Ascending aorta (tissue), 2 donors: Measurements from ENCODE around the gene ANKRD27. TPM values are rescaled to one million over a fixed set of nuclear protein-coding genes. Genes with fewer than 3 reads are reported as not detected.

ENCODE experiments used
- DNase-seq, 2 donors: peaks; one replicate each; pipeline ENCODE4 v3.0.0-alpha.2; 2019; ENCODE audit warnings: low spot score in 2 of 2
- H3K27ac ChIP-seq, 2 donors: fragments of 200-600 bp; sonication (generic); one replicate each; pipeline ENCODE4 v1.5.1; 2016 to 2017; ENCODE audit warnings: mild to moderate bottlenecking in 1 of 2
- H3K27me3 ChIP-seq: fragments of 200-600 bp; sonication (generic); one replicate; pipeline ENCODE4 v1.5.1; 2017
- H3K36me3 ChIP-seq, 2 donors: fragments of 200-600 bp; sonication (generic); one replicate each; pipeline ENCODE4 v1.5.1; 2016
- H3K4me1 ChIP-seq, 2 donors: fragments of 200-600 bp; sonication (generic); one replicate each; pipeline ENCODE4 v1.5.1; 2016 to 2017; ENCODE audit warnings: mild to moderate bottlenecking in 1 of 2
- H3K4me3 ChIP-seq, 2 donors: fragments of 200-600 bp; sonication (generic); one replicate each; pipeline ENCODE4 v1.5.1; 2016 to 2017; ENCODE audit warnings: mild to moderate bottlenecking in 1 of 2
- H3K9me3 ChIP-seq, 2 donors: fragments of 200-600 bp; sonication (generic); one replicate each; pipeline ENCODE4 v1.5.1; 2016
- intact Hi-C: fragments of 100-400 bp; cut with DNase I; formaldehyde crosslinking; loops from one replicate; pipeline ENCODE4 v1.15.1; 2023
- total RNA-seq: library from RNA; depleted of rRNA; stranded (reverse); fragments of >200 nt; gene quantifications from one replicate; pipeline ENCODE4 v1.1.0, GENCODE V29; 2016
- TF ChIP-seq, protein P1 (sequence below), 3 experiments: fragments of 200-600 bp in 2 of 3; fragments of 450-650 bp in 1 of 3; sonication (generic) in 2 of 3; IDR thresholded peaks; one replicate each; pipeline ENCODE4 v1.5.1; 2016 to 2019; ENCODE audit warnings: antibody characterized with exemption in 3 of 3, mild to moderate bottlenecking in 1 of 3, moderate library complexity in 1 of 3

Gene ANKRD27
- total RNA-seq, 1 donor from 2014 or later: 17.3 TPM

DNA sequence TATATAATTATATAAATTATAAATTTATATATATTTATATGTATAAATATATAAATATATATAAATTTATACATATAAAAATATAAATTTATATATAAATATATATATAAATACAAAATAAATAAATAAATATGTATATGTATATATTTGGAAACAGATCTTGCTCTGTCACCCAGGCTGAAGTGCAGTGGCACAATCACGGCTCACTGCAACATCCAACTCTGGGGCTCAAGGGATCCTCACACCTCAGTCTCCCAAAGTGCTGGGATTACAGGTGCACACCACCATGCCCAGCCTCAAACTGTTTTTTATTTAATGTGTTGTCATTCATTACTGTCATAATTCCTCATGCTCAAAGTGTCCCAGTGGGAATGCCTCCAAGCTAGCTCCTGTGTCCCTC, 119.2 kb downstream of the ANKRD27 start:
- Histone ChIP-seq H3K4me1 (no peaks in the 10 kb centered on the region), H3K9me3 (no peaks in the 10 kb centered on the region), H3K27me3 (no peaks in the 10 kb centered on the region), H3K36me3 (no peaks in the 10 kb centered on the region), H3K27ac (no peak overlapping the region), H3K4me3 (no peak overlapping the region)
- TF ChIP-seq, protein P1, sequence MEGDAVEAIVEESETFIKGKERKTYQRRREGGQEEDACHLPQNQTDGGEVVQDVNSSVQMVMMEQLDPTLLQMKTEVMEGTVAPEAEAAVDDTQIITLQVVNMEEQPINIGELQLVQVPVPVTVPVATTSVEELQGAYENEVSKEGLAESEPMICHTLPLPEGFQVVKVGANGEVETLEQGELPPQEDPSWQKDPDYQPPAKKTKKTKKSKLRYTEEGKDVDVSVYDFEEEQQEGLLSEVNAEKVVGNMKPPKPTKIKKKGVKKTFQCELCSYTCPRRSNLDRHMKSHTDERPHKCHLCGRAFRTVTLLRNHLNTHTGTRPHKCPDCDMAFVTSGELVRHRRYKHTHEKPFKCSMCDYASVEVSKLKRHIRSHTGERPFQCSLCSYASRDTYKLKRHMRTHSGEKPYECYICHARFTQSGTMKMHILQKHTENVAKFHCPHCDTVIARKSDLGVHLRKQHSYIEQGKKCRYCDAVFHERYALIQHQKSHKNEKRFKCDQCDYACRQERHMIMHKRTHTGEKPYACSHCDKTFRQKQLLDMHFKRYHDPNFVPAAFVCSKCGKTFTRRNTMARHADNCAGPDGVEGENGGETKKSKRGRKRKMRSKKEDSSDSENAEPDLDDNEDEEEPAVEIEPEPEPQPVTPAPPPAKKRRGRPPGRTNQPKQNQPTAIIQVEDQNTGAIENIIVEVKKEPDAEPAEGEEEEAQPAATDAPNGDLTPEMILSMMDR (IDR thresholded peaks at IDR 0.05): no peak
- no peak for DNase-seq
- intact Hi-C loops: no loop called here

DNA sequence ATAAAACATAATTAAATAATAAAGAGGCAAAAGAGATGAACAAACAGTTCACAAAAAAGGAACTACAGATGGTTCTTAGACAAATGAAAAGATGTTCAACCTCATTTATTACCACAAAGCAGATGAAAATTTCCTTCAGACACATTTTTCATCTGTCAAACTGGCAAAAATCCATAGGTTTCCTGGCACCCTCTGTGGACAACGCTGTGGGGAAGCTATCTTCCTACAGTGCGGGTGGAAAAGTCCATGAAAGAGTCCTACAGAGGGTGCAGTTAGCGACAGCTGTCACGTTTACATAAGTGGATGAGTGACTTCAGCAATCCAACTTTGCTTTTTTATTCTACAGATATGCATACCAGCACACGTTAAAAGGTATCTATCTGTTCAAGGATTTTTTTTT, 124.3 kb downstream of the ANKRD27 start:
- DNase-seq: no peak
- H3K4me1 ChIP-seq: no peaks in the 10 kb centered on the region
- H3K9me3 ChIP-seq: no peaks in the 10 kb centered on the region
- H3K27me3 ChIP-seq: no peaks in the 10 kb centered on the region
- TF ChIP-seq, protein P1 (IDR thresholded peaks at IDR 0.05): no peak
- no peaks in the 10 kb centered on the region for H3K36me3 ChIP-seq
- H3K27ac ChIP-seq: no peak overlapping the region
- H3K4me3 ChIP-seq: no peak overlapping the region
- intact Hi-C loops: no loop called here

Other genes starting within 250 kb of the ANKRD27 start
- gene PDCD5, start 94.0 kb downstream of the ANKRD27 start, total RNA-seq: 36.6 TPM
- not detected for gene RGS9BP, start 668 bp upstream of the ANKRD27 start, total RNA-seq
- gene NUDT19, start 16.6 kb upstream of the ANKRD27 start, total RNA-seq: 6.2 TPM
- 0.11 TPM for gene TDRD12, start 44.6 kb upstream of the ANKRD27 start, total RNA-seq
- gene SLC7A9, start 194.6 kb upstream of the ANKRD27 start, total RNA-seq: not detected